Measurements from ENCODE around the gene EDEM2.
"Not testable (repeated sequence)": the region's sequence is repeated elsewhere in the genome, so short reads cannot be mapped to it uniquely, and the experiment has no call there.

The EDEM2 gene

GRCh38 chr20:35168701-35169409 lies 21.7 kb upstream of the EDEM2 start:
- not testable (repeated sequence) for DNase-seq

GRCh38 chr20:35167787-35168186 lies 20.7 kb upstream of the EDEM2 start:
- DNase-seq = no peak

- DNase-seq = peak; percentile 25
Measured at GRCh38 chr20:35166242-35166830, 19.2 kb upstream of the EDEM2 start.

GRCh38 chr20:35165221-35166185 lies 18.4 kb upstream of the EDEM2 start:
- DNase-seq = no peak

- not testable (repeated sequence) for DNase-seq
Measured at GRCh38 chr20:35164531-35164930, 17.4 kb upstream of the EDEM2 start.

GRCh38 chr20:35160341-35160740 lies 13.2 kb upstream of the EDEM2 start:
- not testable (repeated sequence) for DNase-seq

GRCh38 chr20:35156978-35157377 lies 9.8 kb upstream of the EDEM2 start:
- DNase-seq = no peak

- DNase-seq = no peak
Measured at GRCh38 chr20:35155936-35156335, 8.8 kb upstream of the EDEM2 start.

- peak; percentile 30 for DNase-seq
Measured at GRCh38 chr20:35151736-35152135, 4.6 kb upstream of the EDEM2 start.

- DNase-seq = no peak
Measured at GRCh38 chr20:35150846-35151579, 3.9 kb upstream of the EDEM2 start.

GRCh38 chr20:35147575-35148071 lies 487 bp upstream of the EDEM2 start:
- peak; percentile 55 for DNase-seq

GRCh38 chr20:35146299-35146919 lies 727 bp downstream of the EDEM2 start:
- peak; percentile 17 for DNase-seq

- DNase-seq = peak; percentile 54
Measured at GRCh38 chr20:35145141-35145564, 2.0 kb downstream of the EDEM2 start.

GRCh38 chr20:35144694-35145093 lies 2.4 kb downstream of the EDEM2 start:
- no peak for DNase-seq

- no peak for DNase-seq
Measured at GRCh38 chr20:35135867-35136586, 11.1 kb downstream of the EDEM2 start.

GRCh38 chr20:35134880-35135279 lies 12.3 kb downstream of the EDEM2 start:
- no peak for DNase-seq

GRCh38 chr20:35134472-35134871 lies 12.7 kb downstream of the EDEM2 start:
- DNase-seq = no peak

GRCh38 chr20:35133735-35134134 lies 13.4 kb downstream of the EDEM2 start:
- no peak for DNase-seq

- DNase-seq = no peak
Measured at GRCh38 chr20:35133031-35133430, 14.1 kb downstream of the EDEM2 start.

- DNase-seq = no peak
Measured at GRCh38 chr20:35131934-35132333, 15.2 kb downstream of the EDEM2 start.

- peak; percentile 27 for DNase-seq
Measured at GRCh38 chr20:35129647-35130069, 17.5 kb downstream of the EDEM2 start.
